ENCODE measurements around the gene RNF31. TPM values are rescaled to one million over a fixed set of nuclear protein-coding genes. Genes with fewer than 3 reads are reported as not detected.

The RNF31 gene
- total RNA-seq, 1 donor from 2014 or later = 77.0 TPM

DNA sequence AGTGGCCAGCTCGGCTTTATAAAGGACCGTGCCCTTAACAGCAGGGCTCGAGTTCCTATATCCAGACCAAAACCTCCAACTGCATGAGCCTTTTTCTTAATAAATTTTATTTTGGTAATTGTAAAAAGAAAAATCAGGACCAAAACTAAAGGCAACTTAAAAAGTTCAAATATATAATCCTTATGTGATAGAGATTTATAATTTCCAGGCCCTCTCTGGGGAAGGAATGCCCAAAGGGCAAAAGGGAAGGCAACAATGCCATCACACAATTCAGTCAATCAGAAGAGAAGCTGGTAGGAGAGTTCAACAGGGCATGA, 41.7 kb downstream of the RNF31 start:
- no peaks in the 10 kb centered on the region for H3K27me3 ChIP-seq (ENCODE audit: control insufficient read depth, insufficient read depth, low read length)
- H3K4me3 ChIP-seq (ENCODE audit: low read depth, low read length) = no peak overlapping the region
- no peak for DNase-seq (ENCODE audit: low read depth)
- TF ChIP-seq, protein P1, sequence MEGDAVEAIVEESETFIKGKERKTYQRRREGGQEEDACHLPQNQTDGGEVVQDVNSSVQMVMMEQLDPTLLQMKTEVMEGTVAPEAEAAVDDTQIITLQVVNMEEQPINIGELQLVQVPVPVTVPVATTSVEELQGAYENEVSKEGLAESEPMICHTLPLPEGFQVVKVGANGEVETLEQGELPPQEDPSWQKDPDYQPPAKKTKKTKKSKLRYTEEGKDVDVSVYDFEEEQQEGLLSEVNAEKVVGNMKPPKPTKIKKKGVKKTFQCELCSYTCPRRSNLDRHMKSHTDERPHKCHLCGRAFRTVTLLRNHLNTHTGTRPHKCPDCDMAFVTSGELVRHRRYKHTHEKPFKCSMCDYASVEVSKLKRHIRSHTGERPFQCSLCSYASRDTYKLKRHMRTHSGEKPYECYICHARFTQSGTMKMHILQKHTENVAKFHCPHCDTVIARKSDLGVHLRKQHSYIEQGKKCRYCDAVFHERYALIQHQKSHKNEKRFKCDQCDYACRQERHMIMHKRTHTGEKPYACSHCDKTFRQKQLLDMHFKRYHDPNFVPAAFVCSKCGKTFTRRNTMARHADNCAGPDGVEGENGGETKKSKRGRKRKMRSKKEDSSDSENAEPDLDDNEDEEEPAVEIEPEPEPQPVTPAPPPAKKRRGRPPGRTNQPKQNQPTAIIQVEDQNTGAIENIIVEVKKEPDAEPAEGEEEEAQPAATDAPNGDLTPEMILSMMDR (IDR thresholded peaks at IDR 0.05; ENCODE audit: insufficient read depth, low read length, poor library complexity, severe bottlenecking) = no peak
- peaks cover 4% of the 10 kb centered on the region for H3K36me3 ChIP-seq (ENCODE audit: control insufficient read depth, insufficient read depth, low read length)

- no peak overlapping the region for H3K4me3 ChIP-seq (ENCODE audit: low read depth, low read length)
- no peak for DNase-seq (ENCODE audit: low read depth)
Measured at GRCh38 chr14:24189460-24189859, 42.2 kb downstream of the RNF31 start.

GRCh38 chr14:24190416-24190815, 43.1 kb downstream of the RNF31 start:
- peaks cover 4% of the 10 kb centered on the region for H3K36me3 ChIP-seq (ENCODE audit: control insufficient read depth, insufficient read depth, low read length)
- DNase-seq (ENCODE audit: low read depth) = no peak

More at GRCh38 chr14:24189460-24189859, 42.2 kb downstream of the RNF31 start:
- Histone ChIP-seq H3K36me3 (ENCODE audit: control insufficient read depth, insufficient read depth, low read length) (peaks cover 4% of the 10 kb centered on the region), H3K27me3 (ENCODE audit: control insufficient read depth, insufficient read depth, low read length) (no peaks in the 10 kb centered on the region)
- TF ChIP-seq, protein P1 (IDR thresholded peaks at IDR 0.05; ENCODE audit: insufficient read depth, low read length, poor library complexity, severe bottlenecking) = no peak

DNA sequence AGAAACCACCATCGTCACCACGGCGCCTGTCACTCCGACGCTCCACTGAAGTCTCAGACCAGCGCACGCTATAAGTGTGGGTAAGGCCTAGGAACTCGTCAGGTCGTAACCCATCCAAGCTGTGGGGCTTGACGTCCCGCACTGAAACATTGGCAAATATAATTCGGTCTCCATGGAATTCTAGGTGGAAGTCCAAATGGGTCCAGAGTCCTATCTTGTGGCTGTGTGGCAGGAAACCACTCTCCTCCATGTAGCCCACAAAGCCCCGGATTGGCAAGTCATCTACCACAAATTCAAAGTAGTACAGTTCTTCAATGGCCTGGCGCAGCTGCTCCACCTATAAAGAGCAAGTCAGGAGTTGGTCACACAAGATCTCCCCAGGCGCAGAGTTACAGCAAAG, 45.6 kb downstream of the RNF31 start:
- TF ChIP-seq, protein P1 (IDR thresholded peaks at IDR 0.05; ENCODE audit: insufficient read depth, low read length, poor library complexity, severe bottlenecking) = no peak
- Histone ChIP-seq H3K27me3 (ENCODE audit: control insufficient read depth, insufficient read depth, low read length) (no peaks in the 10 kb centered on the region), H3K36me3 (ENCODE audit: control insufficient read depth, insufficient read depth, low read length) (peaks cover 3% of the 10 kb centered on the region), H3K4me3 (ENCODE audit: low read depth, low read length) (no peak overlapping the region)
- no peak for DNase-seq (ENCODE audit: low read depth)

More at GRCh38 chr14:24190416-24190815, 43.1 kb downstream of the RNF31 start:
- Histone ChIP-seq H3K27me3 (ENCODE audit: control insufficient read depth, insufficient read depth, low read length) (no peaks in the 10 kb centered on the region), H3K4me3 (ENCODE audit: low read depth, low read length) (no peak overlapping the region)
- TF ChIP-seq, protein P1 (IDR thresholded peaks at IDR 0.05; ENCODE audit: insufficient read depth, low read length, poor library complexity, severe bottlenecking) = no peak

GRCh38 chr14:24194186-24194872, 47.0 kb downstream of the RNF31 start:
- peak overlapping the region; percentile 92 for H3K4me3 ChIP-seq (ENCODE audit: low read depth, low read length)
- no peaks in the 10 kb centered on the region for H3K27me3 ChIP-seq (ENCODE audit: control insufficient read depth, insufficient read depth, low read length)
- TF ChIP-seq, protein P1 (IDR thresholded peaks at IDR 0.05; ENCODE audit: insufficient read depth, low read length, poor library complexity, severe bottlenecking) = no peak
- peaks cover 3% of the 10 kb centered on the region for H3K36me3 ChIP-seq (ENCODE audit: control insufficient read depth, insufficient read depth, low read length)
- no peak for DNase-seq (ENCODE audit: low read depth)

- no peak for DNase-seq (ENCODE audit: low read depth)
- Histone ChIP-seq H3K36me3 (ENCODE audit: control insufficient read depth, insufficient read depth, low read length) (peaks cover 3% of the 10 kb centered on the region), H3K4me3 (ENCODE audit: low read depth, low read length) (peak overlapping the region; percentile 92), H3K27me3 (ENCODE audit: control insufficient read depth, insufficient read depth, low read length) (no peaks in the 10 kb centered on the region)
- TF ChIP-seq, protein P1 (IDR thresholded peaks at IDR 0.05; ENCODE audit: insufficient read depth, low read length, poor library complexity, severe bottlenecking) = no peak
Measured at GRCh38 chr14:24194873-24195185, 47.5 kb downstream of the RNF31 start.
